K562 (cell line): ENCODE data around the gene HOXC12. TPM values are rescaled to one million over a fixed set of nuclear protein-coding genes. Genes with fewer than 3 reads are reported as not detected.

ENCODE experiments used
- BRF1 ChIP-seq: IDR thresholded peaks from 3 replicates; pipeline ENCODE4 v1.6.1; 2011; ENCODE audit warnings: borderline replicate concordance, mild to moderate bottlenecking; ENCODE audit not compliant: insufficient read length; ENCODE audit errors: extremely low read depth
- CEBPB ChIP-seq: fragments of 450-650 bp; IDR thresholded peaks from 2 replicates; pipeline ENCODE4 v1.6.1; 2016; ENCODE audit warnings: missing genetic modification characterization, missing compliant biosample characterization
- CTBP1 ChIP-seq: fragments of 450-650 bp; IDR thresholded peaks from 2 replicates; pipeline ENCODE4 v1.6.1; 2016; ENCODE audit warnings: borderline replicate concordance
- KLF16 ChIP-seq: IDR thresholded peaks from 2 replicates; pipeline ENCODE4 v1.6.1; 2016; ENCODE audit warnings: antibody characterized with exemption
- MCM7 ChIP-seq, 2 experiments: fragments of 450-650 bp; IDR thresholded peaks; 2 replicates each; pipeline ENCODE4 v1.6.1; 2016 to 2018
- TAL1 ChIP-seq: fragments of 450-650 bp; IDR thresholded peaks from 2 replicates; pipeline ENCODE4 v1.6.1; 2016; ENCODE audit warnings: mild to moderate bottlenecking
- TBL1XR1 ChIP-seq, 2 experiments: IDR thresholded peaks; 2 replicates each; pipeline ENCODE4 v1.6.1; 2012; ENCODE audit warnings: improper control_type of control experiment in 2 of 2, low read length in 2 of 2, mild to moderate bottlenecking in 1 of 2
- YY1 ChIP-seq, 3 experiments: IDR thresholded peaks; 2 replicates each; pipeline ENCODE4 v1.6.1; 2011; ENCODE audit warnings: low read length in 2 of 3, mild to moderate bottlenecking in 2 of 3, moderate library complexity in 2 of 3, borderline replicate concordance in 1 of 3, control low read depth in 1 of 3, low read depth in 1 of 3; ENCODE audit not compliant: insufficient read depth in 3 of 3, insufficient replicate concordance in 2 of 3, control insufficient read depth in 1 of 3, insufficient read length in 1 of 3; ENCODE audit errors: extremely low read depth in 1 of 3
- ZFPM2 ChIP-seq: fragments of 250-450 bp; sonication (Bioruptor Pico); IDR thresholded peaks from 2 replicates; pipeline ENCODE4 v1.5.1; 2022; ENCODE audit warnings: mild to moderate bottlenecking
- ZFX ChIP-seq: sonication (generic); formaldehyde crosslinking; IDR thresholded peaks from 2 replicates; pipeline ENCODE4 v1.8.0; 2022; ENCODE audit warnings: mild to moderate bottlenecking, missing genetic modification reagents, moderate library complexity
- ZNF140 ChIP-seq: fragments of 250-450 bp; sonication (Bioruptor Pico); IDR thresholded peaks from 2 replicates; pipeline ENCODE4 v1.8.0; 2021; ENCODE audit warnings: moderate library complexity, mild to moderate bottlenecking, inconsistent platforms
- ZNF778 ChIP-seq: fragments of 450-650 bp; formaldehyde crosslinking; IDR thresholded peaks from 2 replicates; pipeline ENCODE4 v1.4.0; 2020; ENCODE audit warnings: mild to moderate bottlenecking, moderate library complexity
- polyA plus RNA-seq, 8 experiments: library from polyadenylated mRNA; depleted of rRNA in 4 of 8; stranded (reverse) in 5 of 8; unstranded in 3 of 8; fragments of >200 nt; fragmentation: Nextera tagmentation in 2 of 8; fragmentation: Illumina TruSeq in 1 of 8; extraction: Ambion mirVana in 2 of 8; extraction: Trizol in 1 of 8; gene quantifications; 2 replicates each; pipeline versions ENCODE4 v1.2.1 to v1.2.3, GENCODE V29; 2011 to 2014; ENCODE audit warnings: inconsistent platforms in 1 of 8, missing spikeins in 1 of 8
- total RNA-seq, 7 experiments: library from RNA; depleted of rRNA in 6 of 7; stranded (reverse); fragments of >200 nt in 6 of 7; fragmentation: Illumina TruSeq in 2 of 7; extraction: Trizol in 2 of 7; gene quantifications; 2 replicates each; pipeline versions ENCODE4 v1.2.1 to v1.2.3, GENCODE V29; 2011 to 2021; ENCODE audit warnings: low replicate concordance in 1 of 7
- TF ChIP-seq, protein P1 (sequence below), 2 experiments: fragments of 150-350 bp in 1 of 2; IDR thresholded peaks; 2 replicates each; pipeline ENCODE4 v1.6.1; 2012 to 2016; ENCODE audit warnings: low read depth in 2 of 2, low read length in 2 of 2, mild to moderate bottlenecking in 1 of 2, moderate library complexity in 1 of 2
- TF ChIP-seq, protein P2 (sequence below): fragments of 250-450 bp; sonication (Bioruptor Pico); IDR thresholded peaks from 2 replicates; pipeline ENCODE4 v1.5.0; 2020; ENCODE audit warnings: mild to moderate bottlenecking, borderline replicate concordance
- TF ChIP-seq, protein P3 (sequence below): fragments of 450-650 bp; IDR thresholded peaks from 2 replicates; pipeline ENCODE4 v1.7.0; 2016; ENCODE audit warnings: borderline replicate concordance
- TF ChIP-seq, protein P4 (sequence below), 3 experiments: fragments of 200-800 bp in 1 of 3; sonication (Bioruptor generic) in 1 of 3; sonication (generic) in 1 of 3; formaldehyde crosslinking in 1 of 3; IDR thresholded peaks; 2 replicates each; pipeline versions ENCODE4 v1.6.1 to v1.8.0; 2016 to 2022; ENCODE audit warnings: mild to moderate bottlenecking in 2 of 3, missing compliant biosample characterization in 2 of 3, missing genetic modification characterization in 2 of 3, missing genetic modification reagents in 1 of 3

Gene HOXC12
- total and polyA plus RNA-seq, 9 of the 15 experiments (the other 6 are each of a cell fraction or from before 2014, with no cell fraction given), result 0.04 to 0.36 (median 0.11) TPM; not detected in 1

DNA sequence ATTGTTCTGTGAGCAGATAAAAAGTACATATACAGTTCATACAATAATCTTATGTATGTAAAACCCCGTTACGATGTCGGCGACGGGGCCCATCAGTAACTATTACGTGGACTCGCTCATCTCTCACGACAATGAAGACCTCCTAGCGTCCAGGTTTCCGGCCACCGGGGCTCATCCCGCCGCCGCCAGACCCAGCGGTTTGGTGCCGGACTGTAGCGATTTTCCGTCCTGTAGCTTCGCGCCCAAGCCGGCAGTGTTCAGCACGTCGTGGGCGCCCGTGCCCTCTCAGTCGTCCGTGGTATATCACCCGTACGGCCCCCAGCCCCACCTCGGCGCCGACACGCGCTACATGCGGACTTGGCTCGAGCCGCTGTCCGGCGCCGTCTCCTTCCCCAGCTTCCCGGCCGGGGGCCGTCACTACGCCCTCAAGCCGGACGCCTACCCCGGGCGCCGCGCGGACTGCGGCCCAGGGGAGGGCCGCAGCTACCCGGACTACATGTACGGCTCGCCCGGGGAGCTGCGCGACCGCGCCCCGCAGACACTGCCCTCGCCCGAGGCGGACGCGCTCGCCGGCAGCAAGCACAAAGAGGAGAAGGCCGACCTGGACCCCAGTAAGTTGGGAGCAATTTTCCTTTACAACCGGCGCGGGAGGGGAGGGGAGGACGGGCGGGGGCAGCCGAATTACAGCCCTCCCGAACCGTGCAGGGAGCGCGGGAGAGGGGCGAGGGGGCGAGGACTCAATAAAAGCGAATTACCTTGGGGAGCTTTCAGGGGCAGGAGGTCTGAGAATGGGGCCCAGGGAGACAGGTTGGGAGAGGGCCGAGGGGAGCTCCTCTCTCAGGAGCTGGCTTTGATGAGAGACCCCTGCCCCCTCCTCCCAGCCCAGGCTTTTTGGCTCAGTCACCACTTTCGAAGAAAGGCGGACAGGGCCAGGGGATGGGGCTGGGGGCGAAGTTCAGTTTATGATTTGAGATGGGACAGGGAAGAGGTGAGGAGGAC is 45.7 kb downstream of the HOXC12 start, which contains the start of gene HOXC9 (continued):
- TF ChIP-seq TBL1XR1 (IDR thresholded peaks at IDR 0.05; ENCODE audit: low read length in 2 of 2), result no peak
- TF ChIP-seq, protein P1, sequence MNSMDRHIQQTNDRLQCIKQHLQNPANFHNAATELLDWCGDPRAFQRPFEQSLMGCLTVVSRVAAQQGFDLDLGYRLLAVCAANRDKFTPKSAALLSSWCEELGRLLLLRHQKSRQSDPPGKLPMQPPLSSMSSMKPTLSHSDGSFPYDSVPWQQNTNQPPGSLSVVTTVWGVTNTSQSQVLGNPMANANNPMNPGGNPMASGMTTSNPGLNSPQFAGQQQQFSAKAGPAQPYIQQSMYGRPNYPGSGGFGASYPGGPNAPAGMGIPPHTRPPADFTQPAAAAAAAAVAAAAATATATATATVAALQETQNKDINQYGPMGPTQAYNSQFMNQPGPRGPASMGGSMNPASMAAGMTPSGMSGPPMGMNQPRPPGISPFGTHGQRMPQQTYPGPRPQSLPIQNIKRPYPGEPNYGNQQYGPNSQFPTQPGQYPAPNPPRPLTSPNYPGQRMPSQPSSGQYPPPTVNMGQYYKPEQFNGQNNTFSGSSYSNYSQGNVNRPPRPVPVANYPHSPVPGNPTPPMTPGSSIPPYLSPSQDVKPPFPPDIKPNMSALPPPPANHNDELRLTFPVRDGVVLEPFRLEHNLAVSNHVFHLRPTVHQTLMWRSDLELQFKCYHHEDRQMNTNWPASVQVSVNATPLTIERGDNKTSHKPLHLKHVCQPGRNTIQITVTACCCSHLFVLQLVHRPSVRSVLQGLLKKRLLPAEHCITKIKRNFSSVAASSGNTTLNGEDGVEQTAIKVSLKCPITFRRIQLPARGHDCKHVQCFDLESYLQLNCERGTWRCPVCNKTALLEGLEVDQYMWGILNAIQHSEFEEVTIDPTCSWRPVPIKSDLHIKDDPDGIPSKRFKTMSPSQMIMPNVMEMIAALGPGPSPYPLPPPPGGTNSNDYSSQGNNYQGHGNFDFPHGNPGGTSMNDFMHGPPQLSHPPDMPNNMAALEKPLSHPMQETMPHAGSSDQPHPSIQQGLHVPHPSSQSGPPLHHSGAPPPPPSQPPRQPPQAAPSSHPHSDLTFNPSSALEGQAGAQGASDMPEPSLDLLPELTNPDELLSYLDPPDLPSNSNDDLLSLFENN (IDR thresholded peaks at IDR 0.05; ENCODE audit: low read depth in 2 of 2, low read length in 2 of 2), result no peak
- no peak for TF ChIP-seq KLF16
- peak; percentile 96 for TF ChIP-seq ZFX
- TF ChIP-seq, protein P2, sequence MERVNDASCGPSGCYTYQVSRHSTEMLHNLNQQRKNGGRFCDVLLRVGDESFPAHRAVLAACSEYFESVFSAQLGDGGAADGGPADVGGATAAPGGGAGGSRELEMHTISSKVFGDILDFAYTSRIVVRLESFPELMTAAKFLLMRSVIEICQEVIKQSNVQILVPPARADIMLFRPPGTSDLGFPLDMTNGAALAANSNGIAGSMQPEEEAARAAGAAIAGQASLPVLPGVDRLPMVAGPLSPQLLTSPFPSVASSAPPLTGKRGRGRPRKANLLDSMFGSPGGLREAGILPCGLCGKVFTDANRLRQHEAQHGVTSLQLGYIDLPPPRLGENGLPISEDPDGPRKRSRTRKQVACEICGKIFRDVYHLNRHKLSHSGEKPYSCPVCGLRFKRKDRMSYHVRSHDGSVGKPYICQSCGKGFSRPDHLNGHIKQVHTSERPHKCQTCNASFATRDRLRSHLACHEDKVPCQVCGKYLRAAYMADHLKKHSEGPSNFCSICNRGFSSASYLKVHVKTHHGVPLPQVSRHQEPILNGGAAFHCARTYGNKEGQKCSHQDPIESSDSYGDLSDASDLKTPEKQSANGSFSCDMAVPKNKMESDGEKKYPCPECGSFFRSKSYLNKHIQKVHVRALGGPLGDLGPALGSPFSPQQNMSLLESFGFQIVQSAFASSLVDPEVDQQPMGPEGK, result no peak
- TF ChIP-seq BRF1, result no peak
- no peak for TF ChIP-seq TAL1
- no peak for TF ChIP-seq ZNF778 (CRISPR knock-in tag)
- TF ChIP-seq YY1 (IDR thresholded peaks at IDR 0.05; ENCODE audit: borderline replicate concordance in 1 of 3, control insufficient read depth in 1 of 3, extremely low read depth in 1 of 3, insufficient read depth in 3 of 3, insufficient read length in 1 of 3, insufficient replicate concordance in 2 of 3, low read depth in 1 of 3, low read length in 2 of 3), result peak in 1 of 3 experiments; percentile 19
- TF ChIP-seq CTBP1, result peak; percentile 57
- no peak for TF ChIP-seq CEBPB (tag)
- TF ChIP-seq, protein P3, sequence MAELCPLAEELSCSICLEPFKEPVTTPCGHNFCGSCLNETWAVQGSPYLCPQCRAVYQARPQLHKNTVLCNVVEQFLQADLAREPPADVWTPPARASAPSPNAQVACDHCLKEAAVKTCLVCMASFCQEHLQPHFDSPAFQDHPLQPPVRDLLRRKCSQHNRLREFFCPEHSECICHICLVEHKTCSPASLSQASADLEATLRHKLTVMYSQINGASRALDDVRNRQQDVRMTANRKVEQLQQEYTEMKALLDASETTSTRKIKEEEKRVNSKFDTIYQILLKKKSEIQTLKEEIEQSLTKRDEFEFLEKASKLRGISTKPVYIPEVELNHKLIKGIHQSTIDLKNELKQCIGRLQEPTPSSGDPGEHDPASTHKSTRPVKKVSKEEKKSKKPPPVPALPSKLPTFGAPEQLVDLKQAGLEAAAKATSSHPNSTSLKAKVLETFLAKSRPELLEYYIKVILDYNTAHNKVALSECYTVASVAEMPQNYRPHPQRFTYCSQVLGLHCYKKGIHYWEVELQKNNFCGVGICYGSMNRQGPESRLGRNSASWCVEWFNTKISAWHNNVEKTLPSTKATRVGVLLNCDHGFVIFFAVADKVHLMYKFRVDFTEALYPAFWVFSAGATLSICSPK, result no peak
- TF ChIP-seq, protein P4, sequence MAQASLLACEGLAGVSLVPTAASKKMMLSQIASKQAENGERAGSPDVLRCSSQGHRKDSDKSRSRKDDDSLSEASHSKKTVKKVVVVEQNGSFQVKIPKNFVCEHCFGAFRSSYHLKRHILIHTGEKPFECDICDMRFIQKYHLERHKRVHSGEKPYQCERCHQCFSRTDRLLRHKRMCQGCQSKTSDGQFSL (CRISPR knock-in tag; IDR thresholded peaks at IDR 0.05), result peak; percentile 70; the same call in 1 of the 2 replicates
- TF ChIP-seq, protein P4 (tag; IDR thresholded peaks at IDR 0.05), result 0 out of 4 replicates have a peak, but pooled peaks of 1 of the 2 experiments have one; percentile 47
- TF ChIP-seq MCM7 (IDR thresholded peaks at IDR 0.05), result no peak
- no peak for TF ChIP-seq ZFPM2 (CRISPR knock-in tag)
- no peak for TF ChIP-seq ZNF140 (CRISPR knock-in tag)
